ENCODE data around the gene TMEM231.
"Not testable (repeated sequence)": the region's sequence is repeated elsewhere in the genome, so short reads cannot be mapped to it uniquely, and the experiment has no call there.

TMEM231 gene, protein sequence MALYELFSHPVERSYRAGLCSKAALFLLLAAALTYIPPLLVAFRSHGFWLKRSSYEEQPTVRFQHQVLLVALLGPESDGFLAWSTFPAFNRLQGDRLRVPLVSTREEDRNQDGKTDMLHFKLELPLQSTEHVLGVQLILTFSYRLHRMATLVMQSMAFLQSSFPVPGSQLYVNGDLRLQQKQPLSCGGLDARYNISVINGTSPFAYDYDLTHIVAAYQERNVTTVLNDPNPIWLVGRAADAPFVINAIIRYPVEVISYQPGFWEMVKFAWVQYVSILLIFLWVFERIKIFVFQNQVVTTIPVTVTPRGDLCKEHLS

DNA sequence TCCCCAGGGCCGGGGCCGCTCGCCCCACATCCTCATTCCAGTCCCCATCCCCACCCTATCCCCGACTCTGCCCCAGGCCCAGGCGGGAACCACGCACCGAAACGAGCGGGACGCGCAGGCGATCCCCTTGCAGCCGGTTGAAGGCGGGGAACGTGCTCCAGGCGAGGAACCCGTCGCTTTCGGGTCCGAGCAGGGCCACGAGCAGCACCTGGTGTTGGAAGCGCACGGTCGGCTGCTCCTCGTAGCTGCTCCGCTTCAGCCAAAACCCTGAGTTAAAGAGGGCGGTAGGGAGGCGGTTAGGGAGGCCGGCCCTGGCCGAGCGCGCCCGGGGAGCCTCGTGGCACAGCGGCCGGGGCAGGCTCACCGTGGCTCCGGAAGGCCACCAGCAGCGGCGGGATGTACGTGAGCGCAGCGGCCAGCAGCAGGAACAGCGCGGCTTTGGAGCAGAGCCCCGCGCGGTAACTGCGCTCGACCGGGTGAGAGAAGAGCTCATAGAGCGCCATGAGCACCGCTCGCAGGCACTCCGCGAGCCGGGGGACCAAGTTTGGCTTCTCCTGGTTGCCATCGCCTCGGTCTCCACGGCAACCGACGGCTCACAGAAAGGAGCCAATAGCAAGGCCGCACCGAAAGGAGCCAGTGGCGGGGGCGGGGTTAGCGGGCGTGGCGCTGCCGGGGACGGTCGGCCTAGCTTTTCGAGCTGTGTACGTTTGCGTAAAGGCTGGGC, at the start of gene TMEM231:
Gene TMEM231, minus strand, starts transcription at position 546 of the 724 bp plus-strand sequence. Its CDS starts 43 bp downstream, at position 503.
- peak; percentile 97 for DNase-seq

DNA sequence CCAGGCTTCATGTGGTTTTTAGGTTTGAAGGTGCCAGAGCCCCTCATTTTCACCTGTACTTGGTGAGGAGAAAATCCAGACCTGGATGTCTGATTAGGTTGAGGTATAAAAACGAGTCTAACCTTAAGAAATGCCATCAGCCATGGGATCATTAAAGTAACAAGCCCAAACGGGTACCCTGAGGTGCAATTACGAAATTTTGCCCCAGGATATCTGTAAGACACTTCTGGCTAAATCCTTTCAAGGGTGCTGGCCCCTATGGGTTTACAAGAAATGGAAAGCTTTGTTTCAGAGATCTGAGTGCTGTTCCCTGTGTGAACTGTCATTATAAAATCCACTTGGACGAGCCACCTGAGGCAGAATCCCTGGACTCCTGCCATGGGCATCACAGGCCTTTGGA, 47.2 kb upstream of the TMEM231 start:
- no peak for DNase-seq

DNA sequence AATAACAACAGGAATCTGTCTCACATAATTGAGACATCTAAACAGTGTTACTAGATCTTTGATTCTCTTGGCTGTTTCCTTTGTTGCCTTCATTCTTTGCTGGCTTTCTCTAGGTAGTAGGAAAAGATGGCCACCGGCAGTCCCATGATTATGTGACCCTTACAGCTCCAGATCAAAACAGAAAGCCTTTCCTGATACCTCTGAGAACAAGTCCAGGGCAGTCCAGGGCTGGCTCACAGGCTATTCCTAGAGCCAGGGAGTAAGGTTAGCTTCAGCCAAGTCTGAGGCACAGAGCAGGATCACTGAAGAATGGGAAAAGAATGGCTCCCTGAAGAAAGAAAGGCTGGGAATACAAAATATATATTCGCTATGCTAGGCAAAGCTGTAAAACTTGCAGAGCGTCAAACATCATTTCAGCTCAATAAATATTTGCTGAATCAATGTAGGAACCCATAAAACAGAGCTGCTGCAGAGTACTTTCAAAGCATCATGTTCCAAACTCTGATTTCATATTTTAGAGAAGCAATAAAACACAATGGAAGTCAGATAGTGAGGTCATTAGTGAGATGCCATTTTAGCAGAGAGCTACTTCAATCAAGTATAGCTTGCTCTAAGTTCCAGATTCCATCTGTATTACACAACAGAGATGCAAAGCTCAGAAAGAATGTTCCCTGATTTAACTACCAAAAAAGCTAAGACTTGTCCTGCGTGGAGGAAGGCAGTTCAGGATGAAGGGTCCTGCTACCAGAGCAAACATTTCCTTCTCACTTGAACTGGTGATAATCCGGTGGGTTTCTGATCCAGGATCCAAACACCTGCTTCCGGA, 43.6 kb upstream of the TMEM231 start:
- DNase-seq, result no peak

- no peak for DNase-seq
Observed at GRCh38 chr16:75593825-75594820, 38.1 kb upstream of the TMEM231 start.

DNA sequence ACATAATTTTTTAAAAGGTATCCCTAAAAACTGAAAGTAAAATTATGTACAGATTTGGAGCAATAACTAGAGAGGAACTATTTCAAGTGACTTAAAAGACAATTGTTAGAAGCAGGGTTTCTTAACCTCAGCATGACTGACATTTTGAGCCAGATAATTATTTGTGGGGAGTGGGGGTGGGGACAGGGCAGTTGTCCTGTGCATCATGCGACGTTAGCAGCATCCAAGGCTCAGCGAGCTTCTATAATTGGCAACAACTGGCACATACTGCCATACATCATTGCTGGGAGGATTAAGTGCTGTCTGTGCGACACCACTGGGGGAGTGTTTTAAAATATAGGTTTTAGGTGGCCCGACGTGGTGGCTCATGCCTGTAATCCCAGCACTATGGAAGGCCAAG, 37.3 kb upstream of the TMEM231 start:
- no peak for DNase-seq

- DNase-seq, result not testable (repeated sequence)
Observed at GRCh38 chr16:75591927-75592326, 35.9 kb upstream of the TMEM231 start.

GRCh38 chr16:75590920-75591843, 35.1 kb upstream of the TMEM231 start:
- DNase-seq, result no peak

DNA sequence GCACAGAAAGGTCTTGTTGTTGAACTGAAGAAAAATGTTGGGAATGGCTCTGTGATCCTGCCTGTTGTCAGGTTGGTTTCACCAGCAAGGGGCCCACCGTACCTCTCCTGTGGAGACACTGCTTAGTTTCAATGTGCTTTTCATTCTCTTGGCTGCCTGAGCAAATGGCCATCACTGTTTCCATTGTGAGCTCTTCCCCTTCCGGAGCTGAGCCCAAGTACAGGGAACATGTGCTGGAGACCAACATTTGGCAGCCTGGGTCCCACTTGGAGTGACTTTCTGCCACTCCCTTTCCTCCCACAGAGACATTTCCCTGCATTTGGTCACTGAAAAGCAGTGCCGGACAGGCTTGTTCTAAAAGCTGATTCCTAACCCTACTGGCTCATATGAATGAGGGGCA, 33.3 kb upstream of the TMEM231 start:
- DNase-seq, result no peak

- no peak for DNase-seq
Observed at GRCh38 chr16:75588716-75589115, 32.7 kb upstream of the TMEM231 start.

- DNase-seq, result no peak
Observed at GRCh38 chr16:75584108-75584507, 28.1 kb upstream of the TMEM231 start.

DNA sequence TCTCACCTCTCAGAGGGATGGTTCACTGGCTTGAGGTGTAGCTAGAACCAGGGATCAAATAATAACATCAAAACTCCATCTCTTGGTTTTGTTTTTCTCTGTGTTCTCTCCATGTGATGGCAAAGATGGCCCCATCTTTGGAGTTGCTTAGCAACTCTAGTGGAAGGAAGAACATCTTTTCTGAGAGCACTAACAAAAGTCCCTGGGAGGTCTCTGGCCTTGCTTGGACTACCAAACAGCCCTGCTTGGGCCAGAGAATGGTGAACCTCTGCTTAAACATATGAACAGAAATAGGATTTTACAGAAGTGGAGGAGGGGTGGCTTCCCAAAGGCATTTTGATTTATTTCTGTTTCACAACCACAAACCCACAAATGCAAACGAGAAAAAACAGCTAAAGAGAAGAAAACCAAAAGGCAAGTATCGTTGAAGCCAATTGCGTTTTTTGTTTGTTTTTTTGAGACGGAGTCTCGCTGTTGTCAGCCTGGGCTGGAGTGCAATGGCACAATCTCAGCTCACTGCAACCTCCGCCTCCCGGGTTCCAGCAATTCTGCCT, 23.3 kb upstream of the TMEM231 start:
- no peak for DNase-seq

DNA sequence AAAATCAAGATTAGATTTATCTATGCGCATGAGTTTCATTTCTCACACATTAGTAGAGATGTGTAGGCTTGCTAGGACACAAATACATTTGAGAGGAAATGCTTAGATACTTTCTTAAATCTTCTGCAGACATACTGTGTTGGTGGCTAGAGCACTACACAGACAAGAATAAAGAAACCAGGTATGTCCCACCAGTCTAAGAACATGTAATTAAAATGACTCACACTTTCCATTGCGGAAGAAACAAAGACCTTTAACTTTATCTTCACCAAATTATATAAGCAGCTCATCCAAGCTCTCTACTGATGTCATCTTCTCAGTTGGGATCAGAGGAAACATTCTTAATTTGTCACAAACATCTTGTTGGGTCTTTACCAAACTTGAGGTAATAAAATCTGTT, 22.7 kb upstream of the TMEM231 start:
- DNase-seq, result no peak

GRCh38 chr16:75578212-75578611, 22.2 kb upstream of the TMEM231 start:
- DNase-seq, result no peak

DNA sequence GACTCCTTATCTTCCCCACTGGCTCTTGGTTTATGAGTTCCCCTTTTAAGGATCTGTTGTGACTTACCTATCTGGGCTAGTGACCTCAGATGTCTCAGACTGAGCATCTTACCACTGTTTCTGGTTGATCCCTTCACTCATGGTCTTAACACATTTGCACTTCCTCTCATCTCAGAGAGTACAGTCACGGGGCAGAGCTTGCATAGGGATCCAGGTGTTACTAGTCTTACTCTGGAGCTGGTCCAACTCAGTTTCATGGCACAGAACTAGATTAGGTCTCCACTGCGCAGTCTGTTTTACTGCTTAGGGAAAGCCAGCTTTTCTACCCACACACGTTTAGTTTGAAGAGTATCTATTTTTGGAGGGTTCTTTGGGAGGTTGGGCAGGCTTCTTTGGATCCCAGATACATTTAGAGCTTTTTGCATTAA, 20.3 kb upstream of the TMEM231 start:
- no peak for DNase-seq

DNA sequence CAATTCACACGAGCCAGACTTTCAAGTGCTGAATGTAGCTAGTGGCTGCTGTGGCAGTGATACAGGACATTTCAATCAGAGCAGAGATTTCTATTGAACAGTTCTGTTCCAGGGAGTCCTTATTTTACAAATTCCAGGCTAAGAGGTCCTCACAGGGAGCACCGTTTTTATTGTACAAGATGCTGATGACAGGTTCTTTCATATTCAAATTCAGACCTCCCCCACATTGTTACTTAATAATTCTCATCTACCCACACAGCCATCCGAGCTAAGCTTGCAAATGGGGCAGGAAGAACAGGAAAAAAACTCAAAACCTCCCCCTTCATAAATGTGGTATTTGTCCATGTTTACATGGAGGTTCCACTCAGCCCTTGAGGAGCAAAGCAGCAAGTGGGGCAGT, 19.9 kb upstream of the TMEM231 start:
- no peak for DNase-seq

DNA sequence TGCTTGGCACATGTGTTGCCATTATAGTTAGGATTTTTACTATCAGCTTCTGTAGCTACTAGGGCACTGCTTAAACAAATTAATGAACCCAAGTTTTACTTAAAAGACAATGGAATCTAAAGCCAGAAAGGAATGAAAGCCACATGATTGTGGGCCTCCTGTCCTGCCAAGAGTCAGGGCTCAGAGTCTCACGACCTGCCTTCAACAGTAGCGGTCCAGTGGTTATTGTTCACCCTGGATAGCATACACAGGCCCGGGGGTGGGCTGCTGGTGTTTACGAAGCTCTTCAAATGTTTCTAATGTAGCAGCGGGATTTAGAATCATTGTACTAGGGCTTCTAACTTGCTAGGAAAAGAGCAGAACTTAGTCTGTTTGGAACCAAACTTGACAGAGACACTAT, 17.9 kb upstream of the TMEM231 start:
- no peak for DNase-seq

DNA sequence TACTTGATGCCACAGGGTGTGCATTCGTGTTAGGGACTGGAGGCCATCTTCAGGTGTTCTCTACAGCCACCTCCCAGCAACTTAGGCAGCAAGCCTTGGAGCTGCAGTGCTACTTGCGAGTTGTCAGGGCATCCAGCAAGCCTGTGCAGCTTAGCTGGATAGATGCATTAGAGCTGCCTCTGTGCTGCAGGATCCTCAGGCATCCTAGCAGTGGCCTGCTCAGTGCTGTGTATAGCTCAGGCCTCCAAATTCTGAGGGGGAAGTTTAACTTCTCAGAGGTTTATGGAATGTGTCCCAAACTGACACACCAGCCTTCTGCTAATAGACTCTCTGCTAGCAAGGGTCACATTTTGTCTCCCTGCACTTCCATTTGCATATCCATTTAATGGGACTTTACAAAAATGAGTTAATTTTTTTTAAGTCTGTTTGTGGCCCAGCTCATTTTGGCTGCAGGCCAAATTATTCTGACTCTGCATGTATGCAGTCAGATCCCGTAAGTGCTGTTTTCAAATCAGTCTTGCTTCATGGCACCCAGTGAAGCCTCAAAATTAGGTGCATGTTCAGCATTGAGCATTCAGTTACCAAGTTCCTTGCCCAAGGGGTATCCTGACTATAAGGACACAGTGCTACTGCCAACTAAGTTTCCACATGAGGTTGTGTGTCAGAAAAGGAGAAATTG, 17.0 kb upstream of the TMEM231 start:
- DNase-seq, result no peak

- no peak for DNase-seq
Observed at GRCh38 chr16:75570396-75571065, 14.5 kb upstream of the TMEM231 start.

DNA sequence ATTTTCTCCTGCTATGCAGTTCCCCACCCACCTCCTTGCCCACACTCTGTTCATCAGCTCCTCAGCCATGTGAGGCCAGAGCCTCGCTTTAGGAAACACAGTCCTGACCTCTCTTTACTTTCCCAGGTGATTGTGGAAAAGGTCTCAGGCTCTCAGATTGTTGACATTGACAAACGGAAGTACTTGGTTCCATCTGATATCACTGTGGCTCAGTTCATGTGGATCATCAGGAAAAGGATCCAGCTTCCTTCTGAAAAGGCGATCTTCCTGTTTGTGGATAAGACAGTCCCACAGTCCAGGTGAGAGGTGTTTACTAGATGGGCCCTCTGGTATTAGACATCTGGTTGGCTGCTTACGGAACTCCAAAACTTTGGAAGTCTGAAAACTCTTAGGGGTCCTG, 11.9 kb upstream of the TMEM231 start:
- DNase-seq, result no peak

All from stimulated activated CD4-positive, alpha-beta T cell treated with anti-CD3 and anti-CD28 coated beads, Interleukin-12 subunit alpha, Interleukin-12 subunit beta, amount 100 ng/mL, for 4 hours (primary cell).